NCI-H128 (cell line): Measurements from ENCODE around the gene SSBP2.

Source experiments
- DNase-seq: peaks from one replicate; lab custom pipeline; 2025; ENCODE audit not compliant: unreplicated experiment; lab: John Stamatoyannopoulos, UW

Gene SSBP2

DNA sequence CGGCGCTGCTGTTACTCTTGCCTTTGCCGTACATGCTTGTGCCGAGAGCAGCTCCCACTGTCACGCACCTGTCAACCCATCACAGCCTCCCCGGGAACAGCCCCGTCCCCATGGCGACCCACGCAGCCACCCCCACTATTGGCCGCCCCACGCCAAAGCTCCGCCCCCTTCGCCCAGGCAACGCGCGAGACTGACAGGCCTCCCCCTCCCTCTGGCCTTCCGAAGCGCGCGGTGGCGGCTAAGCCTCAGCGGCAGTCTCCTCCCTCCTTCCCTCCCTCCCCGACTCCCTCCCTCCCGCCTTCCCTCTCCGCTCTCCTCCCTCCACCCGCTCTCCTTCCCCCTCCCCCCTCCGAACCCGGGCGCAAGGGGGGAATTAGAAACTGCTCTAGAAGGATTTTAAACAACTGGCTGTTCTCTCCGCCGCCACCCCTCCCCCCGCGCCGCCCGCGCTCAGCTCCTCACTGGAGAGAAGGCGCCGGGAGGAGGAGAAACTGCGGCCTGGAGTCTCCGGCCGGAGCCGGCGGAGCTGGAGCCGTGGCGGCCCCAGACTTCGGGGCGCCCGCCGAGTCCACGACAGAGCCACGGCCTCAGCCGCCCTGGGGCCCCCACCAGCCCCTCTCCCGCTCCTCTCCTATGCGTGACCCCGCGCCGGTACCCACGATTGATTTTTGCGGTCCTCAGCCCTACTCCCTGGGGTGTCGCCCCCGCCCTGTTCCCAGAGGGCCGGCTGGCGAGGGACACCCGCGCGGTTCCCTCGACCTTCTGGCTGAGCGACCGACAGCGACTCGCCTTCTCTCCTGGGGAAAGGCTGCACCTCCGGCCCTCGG is at the start of gene SSBP2:
SSBP2 (minus strand) TSS at position 89 of the 827 bp plus-strand sequence; CDS start at position 34, 55 bp downstream.
- peak; percentile 98 for DNase-seq

GRCh38 chr5:81795666-81796065 is 44.8 kb upstream of the SSBP2 start:
- no peak for DNase-seq

GRCh38 chr5:81794226-81794625 is 43.3 kb upstream of the SSBP2 start:
- DNase-seq: no peak

GRCh38 chr5:81790336-81790735 is 39.4 kb upstream of the SSBP2 start:
- no peak for DNase-seq

GRCh38 chr5:81789033-81789432 is 38.1 kb upstream of the SSBP2 start:
- no peak for DNase-seq

GRCh38 chr5:81788329-81788728 is 37.4 kb upstream of the SSBP2 start:
- no peak for DNase-seq

DNA sequence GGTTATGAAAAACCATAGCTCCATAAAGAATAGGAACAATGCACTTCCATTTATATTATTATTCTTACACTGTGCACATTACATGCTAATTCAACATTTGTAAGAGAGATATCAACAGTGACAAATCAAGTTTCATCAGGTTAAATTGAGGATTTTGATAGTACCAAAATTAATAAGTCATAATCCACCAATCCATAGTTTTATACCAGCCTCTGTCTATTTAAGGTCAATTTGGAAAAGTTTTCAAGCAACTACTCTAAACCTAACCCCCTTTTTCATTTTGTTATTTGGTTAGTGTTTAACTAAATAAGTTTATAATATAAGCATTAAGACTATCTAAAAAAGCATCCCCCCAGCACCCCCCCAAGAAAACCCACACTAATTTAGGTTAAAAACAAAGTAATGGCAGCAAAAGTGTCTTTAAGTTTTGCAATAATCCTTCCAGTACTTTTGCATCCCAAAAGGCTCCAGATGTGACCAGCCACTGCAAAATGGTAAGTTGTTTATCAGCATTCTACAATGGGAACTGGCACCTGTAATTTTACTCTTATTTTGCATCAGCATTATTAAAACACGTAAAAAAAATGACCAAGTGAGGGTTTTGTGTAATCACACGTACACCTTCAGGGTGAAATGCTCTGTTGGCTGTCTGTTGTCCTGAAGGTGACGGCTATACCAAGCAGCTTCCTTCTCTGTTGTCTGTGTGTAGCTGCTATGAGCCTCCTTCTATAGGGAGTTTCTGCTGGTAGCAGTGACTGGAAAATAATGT is 36.8 kb upstream of the SSBP2 start:
- no peak for DNase-seq

DNA sequence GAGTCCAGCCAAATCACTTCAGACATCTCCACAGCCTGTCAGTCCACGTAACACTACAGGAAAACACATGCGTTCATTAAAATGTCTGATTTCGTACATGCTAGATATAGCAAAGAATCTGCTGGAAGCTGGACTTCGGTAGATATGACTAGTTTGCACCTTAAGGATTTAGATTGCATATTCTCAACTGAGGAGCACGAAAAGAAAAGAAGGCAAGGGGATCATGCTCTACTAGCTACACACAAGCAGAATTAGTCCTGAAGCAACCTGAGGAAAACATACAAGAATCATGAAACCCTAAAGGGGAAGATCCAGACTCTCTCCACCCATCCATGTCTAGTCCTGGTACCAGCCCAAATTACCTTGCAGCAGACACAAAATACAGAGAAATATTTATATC is 36.1 kb upstream of the SSBP2 start:
- DNase-seq: no peak

DNA sequence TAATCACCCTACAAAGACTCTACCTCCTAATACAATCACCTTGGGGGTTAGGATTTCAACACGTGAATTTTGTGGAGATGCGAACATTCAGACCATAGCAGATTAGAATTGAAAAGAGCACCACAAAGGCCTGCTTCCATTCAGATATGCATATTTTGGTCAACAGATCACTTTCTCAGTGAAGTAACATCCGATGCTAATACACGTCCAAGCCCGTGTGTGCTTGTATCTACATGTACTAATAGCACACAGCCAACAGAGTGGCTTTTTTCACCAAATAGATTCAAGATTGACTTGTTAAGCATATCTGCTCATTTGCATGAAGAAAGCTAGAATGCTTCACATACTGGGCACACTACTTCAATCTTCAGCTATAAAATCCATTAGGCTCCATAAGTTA is 35.6 kb upstream of the SSBP2 start:
- DNase-seq: no peak

GRCh38 chr5:81785322-81785721 is 34.4 kb upstream of the SSBP2 start:
- DNase-seq: no peak

- no peak for DNase-seq
Observed at GRCh38 chr5:81783401-81783800, 32.5 kb upstream of the SSBP2 start.

GRCh38 chr5:81782811-81783210 is 31.9 kb upstream of the SSBP2 start:
- no peak for DNase-seq

- no peak for DNase-seq
Observed at GRCh38 chr5:81779916-81780266, 29.0 kb upstream of the SSBP2 start.

DNA sequence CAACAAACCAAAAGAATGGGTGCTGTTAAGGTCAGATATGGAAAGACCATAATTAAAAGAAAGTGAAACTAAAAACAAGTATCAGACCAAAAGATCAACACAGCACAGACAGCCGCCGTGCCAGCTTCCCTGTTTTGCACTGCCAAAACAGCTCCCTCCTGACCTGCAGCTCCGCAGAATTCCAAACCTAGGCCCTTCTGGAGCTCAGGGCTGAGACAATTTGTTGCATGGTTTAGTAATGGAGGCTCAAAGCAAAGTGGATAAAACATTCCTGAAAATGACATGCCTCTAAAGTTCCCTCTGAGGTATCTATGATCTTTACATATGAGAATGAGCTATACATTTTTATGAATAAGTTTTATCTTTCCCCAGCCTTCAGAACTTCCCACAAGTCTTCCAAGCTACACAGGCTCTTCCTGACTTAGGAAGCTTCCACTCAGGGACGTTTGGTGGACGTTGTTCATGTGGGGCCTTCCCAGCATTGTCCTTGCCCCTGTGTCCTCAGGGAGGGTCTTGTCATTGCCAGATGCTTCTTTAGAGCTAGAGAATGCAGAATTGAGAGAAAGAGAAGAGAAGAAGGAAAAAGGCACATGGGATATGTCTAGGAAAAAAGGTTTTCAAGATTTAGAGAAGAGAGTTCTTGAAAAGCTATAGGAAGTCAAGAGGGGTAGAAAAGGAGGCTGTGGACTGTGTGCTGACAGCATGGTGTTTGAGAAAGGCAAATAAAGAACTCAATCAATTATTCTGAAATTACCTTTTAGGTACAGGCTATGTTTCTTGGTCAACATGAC is 28.4 kb upstream of the SSBP2 start:
- no peak for DNase-seq

DNA sequence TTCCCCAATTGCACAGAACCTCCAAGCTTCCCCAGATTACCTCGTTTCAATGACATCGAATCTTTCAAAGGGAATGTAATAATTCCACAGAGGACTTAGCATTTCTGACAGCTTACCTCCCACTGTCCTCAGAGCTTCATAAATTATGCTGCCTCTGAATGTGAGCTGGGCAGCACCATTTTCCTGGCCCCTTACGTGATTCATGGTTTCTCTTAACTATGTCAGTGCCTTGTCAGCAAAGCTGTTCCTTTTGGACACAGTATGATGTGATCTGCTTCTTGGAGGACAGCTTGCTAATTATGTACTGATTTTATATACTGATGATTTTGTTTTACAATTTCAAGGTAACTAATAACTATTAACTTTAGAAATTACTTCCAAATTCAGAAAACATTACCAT is 27.7 kb upstream of the SSBP2 start:
- DNase-seq: no peak

GRCh38 chr5:81776258-81776657 is 25.4 kb upstream of the SSBP2 start:
- no peak for DNase-seq

DNA sequence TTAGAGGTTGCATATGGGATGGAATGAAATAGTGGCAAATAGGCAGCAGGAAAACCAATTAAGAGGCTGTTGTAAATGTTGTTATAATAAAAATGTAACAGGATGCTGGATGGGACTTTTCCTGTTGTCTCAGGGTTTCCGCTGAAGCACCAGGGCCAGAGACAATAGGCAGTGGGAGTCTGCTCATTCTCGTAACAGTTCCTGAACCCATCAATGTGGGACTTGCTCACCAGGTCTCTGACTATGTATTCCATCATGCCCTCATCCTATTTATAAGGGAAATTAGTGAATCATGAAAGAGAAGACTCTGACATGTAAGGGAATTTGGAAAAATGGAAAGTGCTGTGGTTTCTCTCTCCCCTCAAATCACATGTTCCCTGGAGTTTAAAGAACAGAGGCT is 23.5 kb upstream of the SSBP2 start:
- DNase-seq: no peak

DNA sequence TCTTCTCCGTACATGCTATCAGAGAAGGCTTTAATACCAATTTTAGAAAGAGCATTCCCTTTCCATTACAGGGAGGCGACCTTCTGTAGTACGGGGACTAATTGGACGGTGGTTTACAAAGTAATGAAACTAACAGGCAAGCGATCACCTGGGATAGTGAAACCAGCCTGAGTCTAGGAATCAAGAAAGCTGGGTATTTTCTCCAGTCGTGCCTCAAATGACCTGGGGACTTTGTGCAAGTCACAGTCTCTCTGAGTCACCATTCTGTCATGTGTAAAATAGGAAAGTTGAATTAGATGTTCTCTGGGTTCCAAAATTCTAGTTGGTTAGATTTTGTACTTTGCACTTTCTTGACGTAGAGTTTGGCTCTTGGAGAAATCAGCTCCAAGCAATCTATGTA is 22.7 kb upstream of the SSBP2 start:
- DNase-seq: no peak

- no peak for DNase-seq
Observed at GRCh38 chr5:81773161-81773560, 22.3 kb upstream of the SSBP2 start.

DNA sequence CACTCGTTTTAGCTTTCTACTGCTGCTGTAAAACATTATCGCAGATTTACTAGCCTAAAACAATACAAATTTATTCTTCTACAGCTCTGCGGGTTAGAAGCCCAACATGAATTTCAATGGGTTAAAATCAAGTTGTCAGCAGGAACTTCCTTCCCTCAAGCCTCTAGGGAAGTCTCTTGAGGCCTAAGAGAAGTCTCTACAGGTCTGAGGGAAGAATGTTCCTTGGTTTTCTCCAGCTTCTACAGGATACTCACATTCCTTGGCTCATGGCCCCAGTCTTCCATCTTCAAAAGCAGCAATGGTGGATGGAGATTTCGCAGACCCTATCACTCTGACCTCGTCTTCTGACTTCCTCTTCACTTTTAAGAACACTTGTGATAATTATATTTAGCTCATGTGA is 21.6 kb upstream of the SSBP2 start:
- no peak for DNase-seq

DNA sequence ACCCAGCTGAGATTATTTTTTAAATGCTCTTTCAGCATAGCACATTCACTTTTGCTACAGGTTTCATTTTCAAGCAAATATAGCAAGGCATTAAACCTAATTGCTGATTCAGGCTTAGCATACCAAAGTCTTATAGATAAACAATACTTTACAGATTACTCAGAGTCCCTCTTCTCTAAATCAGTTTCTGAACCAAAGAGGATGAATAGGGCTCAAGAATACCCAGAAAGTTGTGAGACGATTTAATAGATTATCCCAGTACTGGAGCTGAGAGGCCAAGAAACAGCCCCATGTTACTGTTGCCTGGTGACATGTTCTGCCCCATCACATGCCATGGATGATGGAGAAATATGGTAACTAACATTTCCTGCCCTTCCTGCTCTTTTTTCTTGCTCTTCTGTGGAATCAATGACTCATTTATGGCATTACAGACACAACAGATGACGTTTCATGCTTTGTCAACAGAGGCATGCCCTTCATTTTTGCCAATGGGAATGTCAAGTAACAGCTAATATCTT is 18.1 kb upstream of the SSBP2 start:
- no peak for DNase-seq
